H1 (cell line): ENCODE results near the gene CFAP221.

Source experiments
- CTCF ChIP-seq, 3 experiments: IDR thresholded peaks; 1 replicate in 2 of 3; 2 replicates in 1 of 3; pipeline versions ENCODE4 v1.5.1 to v1.6.1; 2011; ENCODE audit warnings: low read length in 3 of 3, mild to moderate bottlenecking in 3 of 3, inconsistent platforms in 2 of 3, low read depth in 1 of 3, moderate library complexity in 1 of 3; ENCODE audit not compliant: insufficient read depth in 1 of 3; ENCODE audit errors: control extremely low read depth in 1 of 3
- EZH2 ChIP-seq: fragments of 200-600 bp; sonication (generic); IDR thresholded peaks from 2 replicates; pipeline ENCODE4 v1.7.1; 2012; ENCODE audit warnings: low read depth, mild to moderate bottlenecking, moderate library complexity, low read length, inconsistent platforms; ENCODE audit not compliant: severe bottlenecking
- SIX5 ChIP-seq: IDR thresholded peaks from 2 replicates; pipeline ENCODE4 v1.6.1; 2011; ENCODE audit warnings: mild to moderate bottlenecking, low read depth, low read length
- TAF1 ChIP-seq: IDR thresholded peaks from 2 replicates; pipeline ENCODE4 v1.6.1; 2011; ENCODE audit warnings: mild to moderate bottlenecking, low read depth, low read length

- no peak for TF ChIP-seq EZH2
- TF ChIP-seq SIX5 = no peak
- no peak for TF ChIP-seq CTCF (IDR thresholded peaks at IDR 0.05; ENCODE audit: control extremely low read depth in 1 of 3, insufficient read depth in 1 of 3, low read depth in 1 of 3, low read length in 3 of 3)
- no peak for TF ChIP-seq TAF1
These were observed 2.8 kb upstream of the CFAP221 start for GRCh38 chr2:119541476-119541875.
